NT2/D1 (cell line): ENCODE data around the gene RNLS.

Source experiments
- SUZ12 ChIP-seq: IDR thresholded peaks from 2 replicates; pipeline ENCODE4 v1.6.1; 2011; ENCODE audit not compliant: insufficient read length, insufficient read depth; ENCODE audit errors: extremely low read depth
- YY1 ChIP-seq: IDR thresholded peaks from 2 replicates; pipeline ENCODE4 v1.6.1; 2011; ENCODE audit not compliant: insufficient read length, insufficient read depth
- ZNF274 ChIP-seq: IDR thresholded peaks from 2 replicates; pipeline ENCODE4 v1.6.1; 2011; ENCODE audit warnings: mild to moderate bottlenecking, low read depth, low read length

- TF ChIP-seq SUZ12 (no peak), ZNF274 (no peak), YY1 (no peak)
Measured at GRCh38 chr10:88457660-88458059, 125.5 kb downstream of the RNLS start.
